Endodermal cell (in vitro differentiated cells): Measurements from ENCODE around the gene VPS51. TPM values are rescaled to one million over a fixed set of nuclear protein-coding genes. Genes with fewer than 3 reads are reported as not detected.

Experiments
- DNase-seq: peaks from one replicate; pipeline ENCODE4 v3.0.0-alpha.2; 2017
- H3K27ac ChIP-seq: 2 replicates; pipeline ENCODE4 v1.5.1; 2013; ENCODE audit warnings: mild to moderate bottlenecking, low read depth, low read length, moderate library complexity
- H3K27me3 ChIP-seq: 2 replicates; pipeline ENCODE4 v1.6.1; 2013; ENCODE audit warnings: mild to moderate bottlenecking, low read length, moderate library complexity; ENCODE audit not compliant: insufficient read depth, control insufficient read depth, poor library complexity, severe bottlenecking
- H3K36me3 ChIP-seq: 2 replicates; pipeline ENCODE4 v1.7.0; 2013; ENCODE audit warnings: mild to moderate bottlenecking, low read length, moderate library complexity; ENCODE audit not compliant: control insufficient read depth, insufficient read depth
- H3K4me1 ChIP-seq: one replicate; pipeline ENCODE4 v1.7.0; 2013; ENCODE audit warnings: low read length; ENCODE audit not compliant: control insufficient read depth, insufficient read depth
- H3K4me3 ChIP-seq: 2 replicates; pipeline ENCODE4 v1.5.1; 2013; ENCODE audit warnings: mild to moderate bottlenecking, low read length, moderate library complexity
- H3K9ac ChIP-seq: 2 replicates; pipeline ENCODE4 v1.6.1; 2013; ENCODE audit warnings: mild to moderate bottlenecking, low read length, moderate library complexity; ENCODE audit not compliant: poor library complexity, severe bottlenecking; ENCODE audit errors: extremely low read depth
- H3K9me3 ChIP-seq: 2 replicates; pipeline ENCODE4 v1.6.1; 2013; ENCODE audit warnings: mild to moderate bottlenecking, low read length, moderate library complexity; ENCODE audit not compliant: control insufficient read depth
- H3K27ac Mint-ChIP-seq: 2 replicates; pipeline ENCODE4 v1.8.0; 2020; ENCODE audit warnings: mixed read lengths
- H3K27me3 Mint-ChIP-seq: 2 replicates; pipeline ENCODE4 v1.8.0; 2021; ENCODE audit warnings: mild to moderate bottlenecking, mixed read lengths; ENCODE audit not compliant: insufficient read depth
- H3K36me3 Mint-ChIP-seq: 2 replicates; pipeline ENCODE4 v1.8.0; 2020; ENCODE audit warnings: low read depth, mixed read lengths
- H3K4me1 Mint-ChIP-seq: 2 replicates; pipeline ENCODE4 v1.8.0; 2020; ENCODE audit warnings: mixed read lengths
- H3K4me3 Mint-ChIP-seq: 2 replicates; pipeline ENCODE4 v1.8.0; 2020; ENCODE audit warnings: mild to moderate bottlenecking, moderate library complexity, mixed read lengths
- H3K9me3 Mint-ChIP-seq: 2 replicates; pipeline ENCODE4 v1.8.0; 2020; ENCODE audit warnings: mild to moderate bottlenecking, mixed read lengths
- WGBS, 2 experiments: methylation state at CpG; one replicate each; pipeline versions ENCODE4 v1.1.5 to v1.1.7; 2013; ENCODE audit warnings: missing lambda C conversion rate in 2 of 2, mixed read lengths in 1 of 2; ENCODE audit not compliant: insufficient coverage in 1 of 2, insufficient read length in 1 of 2; 5-methylcytosine and 5-hydroxymethylcytosine counted together
- total RNA-seq, 2 donors: library from RNA; stranded (reverse); fragmentation: NEBNext Ultra II Directional in 1 of 2; extraction: Animal tissue kit (Norgen Biotek cat#: 25700) in 1 of 2; gene quantifications; 2 replicates in 1 of 2; 3 replicates in 1 of 2; pipeline ENCODE4 v1.2.1, GENCODE V29; 2021
- TF ChIP-seq, protein P1 (sequence below): fragments of 200-600 bp; sonication (generic); conservative IDR thresholded peaks from 2 replicates; pipeline ENCODE4 v1.5.0; 2021; ENCODE audit warnings: antibody characterized with exemption, mild to moderate bottlenecking

VPS51 gene
- total RNA-seq, 2 donors from 2014 or later, result 107 to 113 TPM

GRCh38 chr11:65056999-65057398 lies 39.0 kb upstream of the VPS51 start:
- Mint-ChIP-seq H3K27ac (no peak overlapping the region), H3K9me3 (no peaks in the 10 kb centered on the region), H3K4me3 (no peak overlapping the region), H3K27me3 (peaks cover 8% of the 10 kb centered on the region), H3K4me1 (no peaks in the 10 kb centered on the region), H3K36me3 (no peaks in the 10 kb centered on the region)
- no peak for DNase-seq
- Histone ChIP-seq H3K36me3 (no peaks in the 10 kb centered on the region), H3K4me1 (no peaks in the 10 kb centered on the region), H3K4me3 (no peak overlapping the region), H3K27me3 (no peaks in the 10 kb centered on the region), H3K9me3 (no peaks in the 10 kb centered on the region), H3K9ac (no peak overlapping the region), H3K27ac (no peak overlapping the region)
- 86 to 100% methylated on average over 4 to 6 of the region's 6 CpGs for WGBS, 2 experiments
- TF ChIP-seq, protein P1, sequence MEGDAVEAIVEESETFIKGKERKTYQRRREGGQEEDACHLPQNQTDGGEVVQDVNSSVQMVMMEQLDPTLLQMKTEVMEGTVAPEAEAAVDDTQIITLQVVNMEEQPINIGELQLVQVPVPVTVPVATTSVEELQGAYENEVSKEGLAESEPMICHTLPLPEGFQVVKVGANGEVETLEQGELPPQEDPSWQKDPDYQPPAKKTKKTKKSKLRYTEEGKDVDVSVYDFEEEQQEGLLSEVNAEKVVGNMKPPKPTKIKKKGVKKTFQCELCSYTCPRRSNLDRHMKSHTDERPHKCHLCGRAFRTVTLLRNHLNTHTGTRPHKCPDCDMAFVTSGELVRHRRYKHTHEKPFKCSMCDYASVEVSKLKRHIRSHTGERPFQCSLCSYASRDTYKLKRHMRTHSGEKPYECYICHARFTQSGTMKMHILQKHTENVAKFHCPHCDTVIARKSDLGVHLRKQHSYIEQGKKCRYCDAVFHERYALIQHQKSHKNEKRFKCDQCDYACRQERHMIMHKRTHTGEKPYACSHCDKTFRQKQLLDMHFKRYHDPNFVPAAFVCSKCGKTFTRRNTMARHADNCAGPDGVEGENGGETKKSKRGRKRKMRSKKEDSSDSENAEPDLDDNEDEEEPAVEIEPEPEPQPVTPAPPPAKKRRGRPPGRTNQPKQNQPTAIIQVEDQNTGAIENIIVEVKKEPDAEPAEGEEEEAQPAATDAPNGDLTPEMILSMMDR, result no peak

DNA sequence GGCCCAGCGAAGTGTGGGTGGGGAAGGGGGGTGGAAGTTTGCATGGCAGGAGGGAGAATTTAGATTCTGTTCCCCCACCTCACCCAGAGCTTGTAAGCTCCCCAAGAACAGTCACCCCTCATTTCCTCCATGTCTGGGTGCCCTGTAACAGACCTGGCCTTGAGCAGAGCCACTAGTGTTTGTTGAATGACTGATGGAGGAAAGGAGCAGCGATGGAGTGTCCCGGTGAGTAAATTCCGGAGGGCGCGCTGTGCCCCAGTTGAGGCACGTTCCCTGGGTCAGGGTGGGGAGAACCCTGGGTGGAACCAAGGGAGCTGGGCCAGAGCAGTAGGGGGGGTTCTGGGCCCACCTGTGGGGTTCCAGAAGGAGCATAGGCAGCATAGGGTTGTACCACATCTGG lies 38.5 kb upstream of the VPS51 start:
- H3K4me3 ChIP-seq, result no peak overlapping the region
- TF ChIP-seq, protein P1, result no peak
- no peaks in the 10 kb centered on the region for H3K4me1 Mint-ChIP-seq
- no peak for DNase-seq
- no peak overlapping the region for H3K9ac ChIP-seq
- H3K9me3 ChIP-seq, result no peaks in the 10 kb centered on the region
- 94 to 98% methylated on average over 6 of the region's 7 CpGs for WGBS, 2 experiments
- H3K36me3 ChIP-seq, result no peaks in the 10 kb centered on the region
- H3K27ac Mint-ChIP-seq, result no peak overlapping the region
- H3K36me3 Mint-ChIP-seq, result no peaks in the 10 kb centered on the region
- no peaks in the 10 kb centered on the region for H3K9me3 Mint-ChIP-seq
- no peak overlapping the region for H3K4me3 Mint-ChIP-seq
- no peaks in the 10 kb centered on the region for H3K4me1 ChIP-seq
- no peak overlapping the region for H3K27ac ChIP-seq
- H3K27me3 Mint-ChIP-seq, result peaks cover 8% of the 10 kb centered on the region
- H3K27me3 ChIP-seq, result no peaks in the 10 kb centered on the region

GRCh38 chr11:65058012-65058411 lies 38.0 kb upstream of the VPS51 start:
- peaks cover 8% of the 10 kb centered on the region for H3K27me3 Mint-ChIP-seq
- TF ChIP-seq, protein P1, result no peak

More at GRCh38 chr11:65058012-65058411, 38.0 kb upstream of the VPS51 start:
- no peaks in the 10 kb centered on the region for H3K36me3 Mint-ChIP-seq
- H3K27ac ChIP-seq, result no peak overlapping the region
- no peak for DNase-seq
- H3K4me1 Mint-ChIP-seq, result no peaks in the 10 kb centered on the region
- H3K27me3 ChIP-seq, result no peaks in the 10 kb centered on the region
- no peaks in the 10 kb centered on the region for H3K4me1 ChIP-seq
- H3K4me3 Mint-ChIP-seq, result no peak overlapping the region
- no peaks in the 10 kb centered on the region for H3K36me3 ChIP-seq
- no peak overlapping the region for H3K9ac ChIP-seq
- H3K9me3 Mint-ChIP-seq, result no peaks in the 10 kb centered on the region
- H3K27ac Mint-ChIP-seq, result no peak overlapping the region
- no peak overlapping the region for H3K4me3 ChIP-seq
- H3K9me3 ChIP-seq, result no peaks in the 10 kb centered on the region
- 86 to 93% methylated on average over 9 to 13 of the region's 13 CpGs for WGBS, 2 experiments
